ENCODE results near the gene MAP1B. TPM values are rescaled to one million over a fixed set of nuclear protein-coding genes. Genes with fewer than 3 reads are reported as not detected.

The MAP1B gene
- total and polyA plus RNA-seq, 9 of the 15 experiments (the other 6 are each of a cell fraction or from before 2014, with no cell fraction given), result 5.2 to 66.1 (median 17.3) TPM

DNA sequence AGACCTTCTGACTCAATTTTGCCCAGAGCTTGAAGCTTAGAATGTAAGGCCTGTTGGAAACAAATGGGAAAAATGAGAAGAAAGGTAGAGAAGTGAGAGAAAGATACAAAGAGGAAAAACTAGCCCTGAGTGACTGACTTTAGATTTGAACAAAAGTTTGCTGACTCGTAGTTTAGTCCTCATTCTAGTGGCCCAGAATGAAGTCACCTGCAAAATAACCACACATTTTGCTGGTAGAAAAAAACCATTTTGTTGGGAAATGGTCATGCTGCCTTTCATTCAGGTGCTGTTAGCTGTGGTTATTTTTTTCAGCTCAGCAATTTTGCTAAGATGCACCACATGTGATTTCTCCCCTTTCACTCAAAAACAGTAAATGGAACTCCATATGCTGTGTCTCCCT is 113.8 kb downstream of the MAP1B start:
- H3K79me2 ChIP-seq (ENCODE audit: control insufficient read depth, insufficient read depth, low read length), result no peaks in the 10 kb centered on the region; the same call in 2 of the 3 replicates
- BruUV-seq (replicated peaks), result no TSS peak
- H3K36me3 ChIP-seq (ENCODE audit: control insufficient read depth, insufficient read depth, low read length), result peaks cover 95% of the 10 kb centered on the region
- H4K20me1 ChIP-seq (replicated peaks; ENCODE audit: control insufficient read depth, insufficient read depth, low read length), result no peaks in the 10 kb centered on the region
- H3K4me1 ChIP-seq (replicated peaks in 1 of 2; ENCODE audit: control insufficient read depth in 2 of 2, insufficient read depth in 2 of 2, low read length in 2 of 2), result no peaks in the 10 kb centered on the region; a peak in 1 of 5 replicates
- H3K4me2 ChIP-seq (ENCODE audit: insufficient read depth, low read length), result no peak overlapping the region
- in situ Hi-C loops (cut with MboI) (no loop called here), intact Hi-C loops (cut with micrococcal nuclease) (no loop called here)
- ChIA-PET POLR2A (interaction anchor here (1.1 kb wide), 1 partner anchor 8 kb away, joined by 3 read pairs; no protein-coding TSS in a partner anchor), CTCF (ENCODE audit: low intra/inter-chr PET ratio) (no interaction called here)
- ATAC-seq (no peak), FAIRE-seq (no peak), DNase-seq (ENCODE audit: extremely low read depth in 1 of 4, low spot score in 3 of 4) (no peak)
- H3K4me3 ChIP-seq, result no peak overlapping the region
- H2AFZ ChIP-seq (ENCODE audit: low read depth, low read length), result no peak overlapping the region
- H3K27ac ChIP-seq (ENCODE audit: extremely low read depth, low read depth, low read length), result no peak overlapping the region
- H3K27me3 ChIP-seq (ENCODE audit: control insufficient read depth in 2 of 2, insufficient read depth in 2 of 2, low read length in 2 of 2), result no peaks in the 10 kb centered on the region
- no peaks in the 10 kb centered on the region for H3K9me1 ChIP-seq (ENCODE audit: control insufficient read depth, insufficient read depth, low read length)
- 100% methylated on average over 1 of the region's 1 CpG for WGBS (ENCODE audit: insufficient coverage, low coverage, missing lambda C conversion rate)
- no peaks in the 10 kb centered on the region for H3K9me3 ChIP-seq (replicated peaks; ENCODE audit: control insufficient read depth, insufficient read depth, low read depth, low read length)
- H3K9ac ChIP-seq (ENCODE audit: insufficient read depth in 1 of 2, low read depth in 2 of 2, low read length in 2 of 2), result no peak overlapping the region
- TF ChIP-seq CCNT2 (IDR thresholded peaks at IDR 0.05; ENCODE audit: borderline replicate concordance, extremely low read depth, insufficient read length, low read depth, low read length) (no peak), DPF2 (IDR thresholded peaks at IDR 0.05) (no peak), ZNF57 (CRISPR knock-in tag; IDR thresholded peaks at IDR 0.05) (no peak), PKNOX1 (IDR thresholded peaks at IDR 0.05) (no peak), ELF4 (CRISPR knock-in tag; IDR thresholded peaks at IDR 0.05) (no peak), BRF1 (IDR thresholded peaks at IDR 0.05; ENCODE audit: borderline replicate concordance, extremely low read depth, insufficient read length) (no peak), MCM7 (IDR thresholded peaks at IDR 0.05) (no peak), SRSF7 (optimal IDR thresholded peaks at IDR 0.05; ENCODE audit: low read depth, low read length) (no peak), HDAC2 (IDR thresholded peaks at IDR 0.05) (no peak), CBX5 (IDR thresholded peaks at IDR 0.05; ENCODE audit: borderline replicate concordance, low read depth) (no peak), ZBTB8A (IDR thresholded peaks at IDR 0.05; ENCODE audit: partially characterized antibody) (no peak), MAFG (tag; conservative IDR thresholded peaks at IDR 0.05) (peak; percentile 52), MBD2 (IDR thresholded peaks at IDR 0.05; ENCODE audit: borderline replicate concordance, low read depth) (no peak), HEY1 (CRISPR knock-in tag; IDR thresholded peaks at IDR 0.05; ENCODE audit: borderline replicate concordance) (no peak), MTF1 (CRISPR knock-in tag; IDR thresholded peaks at IDR 0.05; ENCODE audit: borderline replicate concordance) (no peak), PTTG1 (tag; IDR thresholded peaks at IDR 0.05; ENCODE audit: low read depth) (no peak), STAT5B (CRISPR knock-in tag; IDR thresholded peaks at IDR 0.05) (no peak), NFE2L1 (tag; IDR thresholded peaks at IDR 0.05; ENCODE audit: borderline replicate concordance, low read depth) (no peak), HNRNPLL (IDR thresholded peaks at IDR 0.05; ENCODE audit: low read depth, low read length, poor library complexity, severe bottlenecking) (no peak), COPS2 (conservative IDR thresholded peaks at IDR 0.05) (no peak)
- TF ChIP-seq, protein P1, sequence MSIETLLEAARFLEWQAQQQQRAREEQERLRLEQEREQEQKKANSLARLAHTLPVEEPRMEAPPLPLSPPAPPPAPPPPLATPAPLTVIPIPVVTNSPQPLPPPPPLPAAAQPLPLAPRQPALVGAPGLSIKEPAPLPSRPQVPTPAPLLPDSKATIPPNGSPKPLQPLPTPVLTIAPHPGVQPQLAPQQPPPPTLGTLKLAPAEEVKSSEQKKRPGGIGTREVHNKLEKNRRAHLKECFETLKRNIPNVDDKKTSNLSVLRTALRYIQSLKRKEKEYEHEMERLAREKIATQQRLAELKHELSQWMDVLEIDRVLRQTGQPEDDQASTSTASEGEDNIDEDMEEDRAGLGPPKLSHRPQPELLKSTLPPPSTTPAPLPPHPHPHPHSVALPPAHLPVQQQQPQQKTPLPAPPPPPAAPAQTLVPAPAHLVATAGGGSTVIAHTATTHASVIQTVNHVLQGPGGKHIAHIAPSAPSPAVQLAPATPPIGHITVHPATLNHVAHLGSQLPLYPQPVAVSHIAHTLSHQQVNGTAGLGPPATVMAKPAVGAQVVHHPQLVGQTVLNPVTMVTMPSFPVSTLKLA (conservative IDR thresholded peaks at IDR 0.05), result no peak
- TF ChIP-seq, protein P2, sequence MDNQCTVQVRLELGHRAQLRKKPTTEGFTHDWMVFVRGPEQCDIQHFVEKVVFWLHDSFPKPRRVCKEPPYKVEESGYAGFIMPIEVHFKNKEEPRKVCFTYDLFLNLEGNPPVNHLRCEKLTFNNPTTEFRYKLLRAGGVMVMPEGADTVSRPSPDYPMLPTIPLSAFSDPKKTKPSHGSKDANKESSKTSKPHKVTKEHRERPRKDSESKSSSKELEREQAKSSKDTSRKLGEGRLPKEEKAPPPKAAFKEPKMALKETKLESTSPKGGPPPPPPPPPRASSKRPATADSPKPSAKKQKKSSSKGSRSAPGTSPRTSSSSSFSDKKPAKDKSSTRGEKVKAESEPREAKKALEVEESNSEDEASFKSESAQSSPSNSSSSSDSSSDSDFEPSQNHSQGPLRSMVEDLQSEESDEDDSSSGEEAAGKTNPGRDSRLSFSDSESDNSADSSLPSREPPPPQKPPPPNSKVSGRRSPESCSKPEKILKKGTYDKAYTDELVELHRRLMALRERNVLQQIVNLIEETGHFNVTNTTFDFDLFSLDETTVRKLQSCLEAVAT (IDR thresholded peaks at IDR 0.05), result no peak

Data from K562 (cell line).